PFSK-1 (cell line): ENCODE measurements around the gene SALL2.

Source experiments
- REST ChIP-seq, 2 experiments: IDR thresholded peaks; 2 replicates each; pipeline versions ENCODE4 v1.6.1 to v1.8.0; 2011 to 2012; ENCODE audit warnings: low read depth in 2 of 2, low read length in 2 of 2, control low read depth in 1 of 2, inconsistent platforms in 1 of 2, mild to moderate bottlenecking in 1 of 2, moderate library complexity in 1 of 2; ENCODE audit not compliant: insufficient read depth in 1 of 2
- SIN3A ChIP-seq: IDR thresholded peaks from 2 replicates; pipeline ENCODE4 v1.6.1; 2012; ENCODE audit warnings: mild to moderate bottlenecking, low read length, moderate library complexity, borderline replicate concordance; ENCODE audit not compliant: insufficient read depth
- TAF1 ChIP-seq: IDR thresholded peaks from 2 replicates; pipeline ENCODE4 v1.6.1; 2012; ENCODE audit warnings: low read length, control low read depth, borderline replicate concordance; ENCODE audit not compliant: insufficient read depth

- TF ChIP-seq REST (IDR thresholded peaks at IDR 0.05; ENCODE audit: insufficient read depth in 1 of 2, low read depth in 2 of 2, low read length in 2 of 2): no peak
- no peak for TF ChIP-seq TAF1
- no peak for TF ChIP-seq SIN3A
Measured at GRCh38 chr14:21534576-21534975, 8.4 kb upstream of the SALL2 start.
